K562 (cell line): ENCODE results near the gene PICK1. TPM values are rescaled to one million over a fixed set of nuclear protein-coding genes. Genes with fewer than 3 reads are reported as not detected.

Source experiments
- CEBPG ChIP-seq, 3 experiments: fragments of 200-800 bp in 1 of 3; sonication (Bioruptor generic) in 1 of 3; sonication (generic) in 1 of 3; formaldehyde crosslinking in 1 of 3; IDR thresholded peaks in 2 of 3; conservative IDR thresholded peaks in 1 of 3; 2 replicates each; pipeline versions ENCODE4 v1.6.1 to v1.8.0; 2016 to 2022; ENCODE audit warnings: missing compliant biosample characterization in 2 of 3, missing genetic modification characterization in 2 of 3, mild to moderate bottlenecking in 1 of 3, missing genetic modification reagents in 1 of 3
- E2F1 ChIP-seq: sonication (generic); formaldehyde crosslinking; IDR thresholded peaks from 2 replicates; pipeline ENCODE4 v1.8.1; 2023; ENCODE audit warnings: mild to moderate bottlenecking, missing genetic modification reagents, moderate library complexity
- EWSR1 ChIP-seq: fragments of 450-650 bp; IDR thresholded peaks from 2 replicates; pipeline ENCODE4 v1.6.1; 2018; ENCODE audit warnings: borderline replicate concordance, mild to moderate bottlenecking, low read depth, moderate library complexity; ENCODE audit not compliant: partially characterized antibody
- HEY1 ChIP-seq: fragments of 250-450 bp; sonication (Bioruptor Pico); IDR thresholded peaks from 2 replicates; pipeline ENCODE4 v1.5.0; 2020; ENCODE audit warnings: mild to moderate bottlenecking, moderate library complexity, borderline replicate concordance
- HMG20A ChIP-seq: fragments of 450-650 bp; formaldehyde crosslinking; conservative IDR thresholded peaks from 2 replicates; pipeline ENCODE4 v1.4.0; 2020; ENCODE audit warnings: mild to moderate bottlenecking, mixed read lengths
- HMGXB4 ChIP-seq: sonication (generic); formaldehyde crosslinking; IDR thresholded peaks from 2 replicates; pipeline ENCODE4 v1.8.1; 2023; ENCODE audit warnings: mild to moderate bottlenecking, missing genetic modification reagents
- IRF2 ChIP-seq: sonication (generic); formaldehyde crosslinking; IDR thresholded peaks from 2 replicates; pipeline ENCODE4 v1.8.1; 2022; ENCODE audit warnings: mild to moderate bottlenecking, missing genetic modification reagents
- JUND ChIP-seq, 2 experiments: IDR thresholded peaks; 2 replicates in 1 of 2; 3 replicates in 1 of 2; pipeline ENCODE4 v1.6.1; 2011; ENCODE audit warnings: borderline replicate concordance in 2 of 2, low read depth in 2 of 2, low read length in 2 of 2, improper control_type of control experiment in 1 of 2, missing biosample characterization in 1 of 2, missing genetic modification characterization in 1 of 2, missing genetic modification reagents in 1 of 2
- PTBP1 ChIP-seq: fragments of 200-400 bp; formaldehyde crosslinking; IDR thresholded peaks from 2 replicates; pipeline ENCODE4 v1.6.1; 2017; ENCODE audit warnings: low read depth, low read length
- RBM25 ChIP-seq: fragments of 200-400 bp; formaldehyde crosslinking; IDR thresholded peaks from 2 replicates; pipeline ENCODE4 v1.6.1; 2018; ENCODE audit warnings: low read length, low read depth, moderate library complexity; ENCODE audit not compliant: severe bottlenecking
- TFAP4 ChIP-seq: sonication (generic); formaldehyde crosslinking; IDR thresholded peaks from 2 replicates; pipeline ENCODE4 v1.8.0; 2022; ENCODE audit warnings: missing genetic modification reagents, mild to moderate bottlenecking, moderate library complexity, borderline replicate concordance
- ZNF184 ChIP-seq: sonication (generic); formaldehyde crosslinking; IDR thresholded peaks from 2 replicates; pipeline ENCODE4 v1.5.0; 2020; ENCODE audit warnings: missing genetic modification reagents
- ZNF507 ChIP-seq: conservative IDR thresholded peaks from 2 replicates; pipeline ENCODE4 v1.6.1; 2017; ENCODE audit warnings: missing genetic modification characterization, missing compliant biosample characterization
- ZNF57 ChIP-seq: fragments of 450-650 bp; formaldehyde crosslinking; IDR thresholded peaks from 2 replicates; pipeline ENCODE4 v1.4.0; 2020; ENCODE audit warnings: mild to moderate bottlenecking, moderate library complexity
- polyA plus RNA-seq, 8 experiments: library from polyadenylated mRNA; depleted of rRNA in 4 of 8; stranded (reverse) in 5 of 8; unstranded in 3 of 8; fragments of >200 nt; fragmentation: Nextera tagmentation in 2 of 8; fragmentation: Illumina TruSeq in 1 of 8; extraction: Ambion mirVana in 2 of 8; extraction: Trizol in 1 of 8; gene quantifications; 2 replicates each; pipeline versions ENCODE4 v1.2.1 to v1.2.3, GENCODE V29; 2011 to 2014; ENCODE audit warnings: inconsistent platforms in 1 of 8, missing spikeins in 1 of 8
- total RNA-seq, 7 experiments: library from RNA; depleted of rRNA in 6 of 7; stranded (reverse); fragments of >200 nt in 6 of 7; fragmentation: Illumina TruSeq in 2 of 7; extraction: Trizol in 2 of 7; gene quantifications; 2 replicates each; pipeline versions ENCODE4 v1.2.1 to v1.2.3, GENCODE V29; 2011 to 2021; ENCODE audit warnings: low replicate concordance in 1 of 7
- TF ChIP-seq, protein P1 (sequence below), 3 experiments: fragments of 200-800 bp in 1 of 3; fragments of 250-450 bp in 1 of 3; fragments of 450-650 bp in 1 of 3; sonication (Bioruptor Pico) in 1 of 3; sonication (Bioruptor generic) in 1 of 3; formaldehyde crosslinking in 1 of 3; IDR thresholded peaks; 2 replicates each; pipeline versions ENCODE4 v1.6.1 to v1.8.0; 2016 to 2022; ENCODE audit warnings: mild to moderate bottlenecking in 2 of 3, missing genetic modification characterization in 2 of 3, missing compliant biosample characterization in 1 of 3, moderate library complexity in 1 of 3

Gene PICK1
- total and polyA plus RNA-seq, 9 of the 15 experiments (the other 6 are each of a cell fraction or from before 2014, with no cell fraction given) = 0.06 to 11.0 (median 7.9) TPM; not detected in 1

DNA sequence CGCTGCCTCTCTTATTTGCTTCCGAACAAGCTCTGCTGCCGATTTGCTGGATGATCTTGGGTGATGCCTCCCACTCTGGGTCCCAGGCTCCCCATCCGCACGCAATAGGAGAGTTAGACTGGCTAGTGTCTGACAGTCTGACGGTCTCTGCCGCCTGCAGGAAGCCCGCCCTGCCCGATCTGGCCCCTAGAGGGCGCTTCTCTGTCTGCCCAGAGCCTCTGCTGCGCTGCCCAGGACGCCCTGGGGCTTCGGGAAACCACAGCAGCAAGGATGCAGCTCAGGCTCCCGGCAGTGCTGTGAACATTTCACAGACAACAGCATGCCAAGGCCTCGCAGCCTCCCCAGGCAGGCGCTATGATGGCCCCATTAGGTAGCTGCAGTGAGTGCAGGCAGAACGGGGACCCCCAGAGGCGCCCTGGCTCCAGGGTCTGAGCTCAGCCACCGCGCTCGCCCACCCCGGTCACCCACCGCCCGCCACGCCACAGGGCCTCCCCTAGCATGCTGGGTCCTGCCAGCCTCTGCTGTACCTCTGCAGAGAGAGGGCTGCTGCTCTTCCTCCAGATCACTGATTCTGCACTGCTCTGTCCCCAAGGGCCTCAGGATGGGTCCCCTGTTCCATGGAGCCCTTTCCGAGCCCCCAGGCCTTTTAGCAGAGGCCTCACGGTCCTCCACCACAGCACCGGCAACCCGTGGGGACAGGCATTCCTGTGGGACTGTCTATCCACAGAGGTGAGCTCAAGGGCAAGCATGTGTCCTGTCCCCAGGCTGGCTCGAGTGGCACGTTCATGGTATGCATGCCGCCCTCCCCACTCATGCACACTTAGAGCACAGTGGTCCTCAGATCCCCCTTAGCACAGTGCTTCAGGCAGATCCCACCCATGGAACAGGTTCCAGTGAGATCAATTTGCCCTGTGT, 57.5 kb downstream of the PICK1 start (continued):
- TF ChIP-seq, protein P1, sequence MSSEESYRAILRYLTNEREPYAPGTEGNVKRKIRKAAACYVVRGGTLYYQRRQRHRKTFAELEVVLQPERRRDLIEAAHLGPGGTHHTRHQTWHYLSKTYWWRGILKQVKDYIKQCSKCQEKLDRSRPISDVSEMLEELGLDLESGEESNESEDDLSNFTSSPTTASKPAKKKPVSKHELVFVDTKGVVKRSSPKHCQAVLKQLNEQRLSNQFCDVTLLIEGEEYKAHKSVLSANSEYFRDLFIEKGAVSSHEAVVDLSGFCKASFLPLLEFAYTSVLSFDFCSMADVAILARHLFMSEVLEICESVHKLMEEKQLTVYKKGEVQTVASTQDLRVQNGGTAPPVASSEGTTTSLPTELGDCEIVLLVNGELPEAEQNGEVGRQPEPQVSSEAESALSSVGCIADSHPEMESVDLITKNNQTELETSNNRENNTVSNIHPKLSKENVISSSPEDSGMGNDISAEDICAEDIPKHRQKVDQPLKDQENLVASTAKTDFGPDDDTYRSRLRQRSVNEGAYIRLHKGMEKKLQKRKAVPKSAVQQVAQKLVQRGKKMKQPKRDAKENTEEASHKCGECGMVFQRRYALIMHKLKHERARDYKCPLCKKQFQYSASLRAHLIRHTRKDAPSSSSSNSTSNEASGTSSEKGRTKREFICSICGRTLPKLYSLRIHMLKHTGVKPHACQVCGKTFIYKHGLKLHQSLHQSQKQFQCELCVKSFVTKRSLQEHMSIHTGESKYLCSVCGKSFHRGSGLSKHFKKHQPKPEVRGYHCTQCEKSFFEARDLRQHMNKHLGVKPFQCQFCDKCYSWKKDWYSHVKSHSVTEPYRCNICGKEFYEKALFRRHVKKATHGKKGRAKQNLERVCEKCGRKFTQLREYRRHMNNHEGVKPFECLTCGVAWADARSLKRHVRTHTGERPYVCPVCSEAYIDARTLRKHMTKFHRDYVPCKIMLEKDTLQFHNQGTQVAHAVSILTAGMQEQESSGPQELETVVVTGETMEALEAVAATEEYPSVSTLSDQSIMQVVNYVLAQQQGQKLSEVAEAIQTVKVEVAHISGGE (CRISPR knock-in tag; IDR thresholded peaks at IDR 0.05) = no peak
- no peak for TF ChIP-seq ZNF507 (tag)
- peak; percentile 32; the same call in 1 of the 2 replicates for TF ChIP-seq TFAP4 (CRISPR knock-in tag)
- no peak for TF ChIP-seq ZNF57 (CRISPR knock-in tag)
- TF ChIP-seq CEBPG (CRISPR knock-in tag; IDR thresholded peaks at IDR 0.05) = no peak
- no peak for TF ChIP-seq CEBPG (tag; conservative IDR thresholded peaks at IDR 0.05 in 1 of 2, IDR thresholded peaks at IDR 0.05 in 1 of 2)
- TF ChIP-seq ZNF184 = no peak
- no peak for TF ChIP-seq E2F1 (CRISPR knock-in tag)
- TF ChIP-seq RBM25 = no peak
- no peak for TF ChIP-seq HMG20A (CRISPR knock-in tag)
- no peak for TF ChIP-seq EWSR1
- TF ChIP-seq HEY1 (CRISPR knock-in tag) = no peak
- no peak for TF ChIP-seq HMGXB4 (CRISPR knock-in tag)
- no peak for TF ChIP-seq PTBP1
- no peak for TF ChIP-seq IRF2 (CRISPR knock-in tag)
- peak; percentile 42; the same call in 1 of the 2 replicates for TF ChIP-seq JUND (IDR thresholded peaks at IDR 0.05; ENCODE audit: borderline replicate concordance, low read depth, low read length)
- TF ChIP-seq JUND (tag; IDR thresholded peaks at IDR 0.05; ENCODE audit: borderline replicate concordance, low read depth, low read length) = no peak; the same call in 2 of the 3 replicates
